ENCODE measurements around the gene SSC5D. TPM values are rescaled to one million over a fixed set of nuclear protein-coding genes. Genes with fewer than 3 reads are reported as not detected.
A peak's percentile ranks its signal among the peaks of the same experiment; 100 is the strongest.
"Not testable (repeated sequence)": the region's sequence is repeated elsewhere in the genome, so short reads cannot be mapped to it uniquely, and the experiment has no call there.

Gene SSC5D
- total RNA-seq, 1 donor from 2014 or later = 34.5 TPM

DNA sequence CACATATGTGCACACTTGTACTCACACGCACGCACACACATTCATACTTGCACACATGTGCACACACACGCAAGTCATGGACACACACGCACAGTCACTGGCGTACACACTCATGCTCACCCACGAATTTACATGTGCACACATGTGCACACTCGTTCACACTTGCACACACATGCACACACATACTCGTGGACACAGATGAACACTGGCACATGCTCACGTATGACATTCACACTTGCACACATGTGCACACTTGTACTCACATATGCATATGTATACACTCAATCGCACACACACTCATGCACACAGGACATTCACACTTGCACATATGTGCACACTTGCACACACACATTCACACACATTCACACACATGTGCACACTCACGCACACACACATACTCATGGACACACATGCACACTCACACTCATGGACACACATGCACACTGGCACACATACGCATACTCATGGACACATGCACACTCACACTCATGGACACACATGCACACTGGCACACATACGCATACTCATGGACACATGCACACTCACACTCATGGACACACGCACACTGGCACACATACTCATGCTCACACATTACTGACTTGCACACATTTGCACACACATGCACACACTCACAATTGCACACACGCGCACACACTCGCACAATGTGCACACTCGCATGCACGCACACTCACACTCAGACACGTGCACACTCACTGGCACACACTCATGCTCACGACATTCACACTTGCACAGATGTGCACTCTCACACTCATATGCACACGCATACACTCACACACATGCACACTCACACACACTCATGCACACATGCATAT is 39.2 kb downstream of the SSC5D start:
- TF ChIP-seq, protein P1, sequence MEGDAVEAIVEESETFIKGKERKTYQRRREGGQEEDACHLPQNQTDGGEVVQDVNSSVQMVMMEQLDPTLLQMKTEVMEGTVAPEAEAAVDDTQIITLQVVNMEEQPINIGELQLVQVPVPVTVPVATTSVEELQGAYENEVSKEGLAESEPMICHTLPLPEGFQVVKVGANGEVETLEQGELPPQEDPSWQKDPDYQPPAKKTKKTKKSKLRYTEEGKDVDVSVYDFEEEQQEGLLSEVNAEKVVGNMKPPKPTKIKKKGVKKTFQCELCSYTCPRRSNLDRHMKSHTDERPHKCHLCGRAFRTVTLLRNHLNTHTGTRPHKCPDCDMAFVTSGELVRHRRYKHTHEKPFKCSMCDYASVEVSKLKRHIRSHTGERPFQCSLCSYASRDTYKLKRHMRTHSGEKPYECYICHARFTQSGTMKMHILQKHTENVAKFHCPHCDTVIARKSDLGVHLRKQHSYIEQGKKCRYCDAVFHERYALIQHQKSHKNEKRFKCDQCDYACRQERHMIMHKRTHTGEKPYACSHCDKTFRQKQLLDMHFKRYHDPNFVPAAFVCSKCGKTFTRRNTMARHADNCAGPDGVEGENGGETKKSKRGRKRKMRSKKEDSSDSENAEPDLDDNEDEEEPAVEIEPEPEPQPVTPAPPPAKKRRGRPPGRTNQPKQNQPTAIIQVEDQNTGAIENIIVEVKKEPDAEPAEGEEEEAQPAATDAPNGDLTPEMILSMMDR (IDR thresholded peaks at IDR 0.05) = no peak
- Mint-ChIP-seq H3K27me3 (ENCODE audit: low read depth) (no peaks in the 10 kb centered on the region), H3K27ac (ENCODE audit: unreplicated experiment) (no peak overlapping the region), H3K36me3 (ENCODE audit: low read depth) (no peaks in the 10 kb centered on the region), H3K4me3 (ENCODE audit: unreplicated experiment) (no peak overlapping the region), H3K4me1 (ENCODE audit: low read depth) (peaks cover 3% of the 10 kb centered on the region), H3K9me3 (ENCODE audit: low read depth) (no peaks in the 10 kb centered on the region)
- DNase-seq (ENCODE audit: low spot score) = no peak

DNA sequence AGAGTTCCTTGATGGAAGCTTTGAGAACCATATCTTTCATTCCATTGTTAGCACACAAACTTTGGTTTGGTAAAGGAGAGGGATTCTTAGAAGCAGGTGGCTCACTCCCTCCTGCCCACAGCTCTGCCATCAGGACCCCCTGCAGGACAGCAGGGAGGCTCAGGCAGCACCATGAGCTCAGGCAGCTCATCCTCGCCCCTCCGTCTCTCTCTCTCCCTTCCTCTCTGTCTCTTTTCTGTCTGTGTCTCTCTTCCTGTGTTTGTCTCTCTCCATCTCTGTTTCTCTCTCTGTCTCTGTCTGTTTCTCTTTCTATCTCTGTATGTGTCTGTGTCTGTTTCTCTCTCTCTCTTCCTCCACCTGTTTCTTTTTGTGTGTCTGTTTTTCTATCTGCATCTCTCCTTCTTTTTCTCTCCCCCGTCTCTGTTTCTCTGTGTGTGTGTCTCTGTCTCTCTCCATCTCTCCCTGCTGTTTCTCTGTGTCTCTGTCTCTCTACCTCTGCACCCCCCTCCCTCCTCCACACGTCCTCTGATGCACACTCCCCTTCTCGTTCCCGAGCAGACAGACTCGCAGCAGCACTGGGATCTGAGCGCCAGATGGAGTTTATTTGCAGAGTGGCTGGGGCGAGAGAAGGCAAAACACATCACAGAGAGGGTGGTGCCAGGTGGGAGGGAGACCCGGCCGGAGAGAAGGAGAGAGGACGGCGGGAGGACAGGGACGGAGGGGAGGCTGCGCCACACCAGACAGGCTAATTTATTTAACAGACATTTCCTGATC is 40.0 kb downstream of the SSC5D start:
- Mint-ChIP-seq H3K4me1 (ENCODE audit: low read depth) (peaks cover 3% of the 10 kb centered on the region), H3K27ac (ENCODE audit: unreplicated experiment) (no peak overlapping the region), H3K9me3 (ENCODE audit: low read depth) (no peaks in the 10 kb centered on the region), H3K27me3 (ENCODE audit: low read depth) (no peaks in the 10 kb centered on the region), H3K4me3 (ENCODE audit: unreplicated experiment) (no peak overlapping the region), H3K36me3 (ENCODE audit: low read depth) (no peaks in the 10 kb centered on the region)
- no peak for DNase-seq (ENCODE audit: low spot score)
- TF ChIP-seq, protein P1 (IDR thresholded peaks at IDR 0.05) = peak; percentile 57

DNA sequence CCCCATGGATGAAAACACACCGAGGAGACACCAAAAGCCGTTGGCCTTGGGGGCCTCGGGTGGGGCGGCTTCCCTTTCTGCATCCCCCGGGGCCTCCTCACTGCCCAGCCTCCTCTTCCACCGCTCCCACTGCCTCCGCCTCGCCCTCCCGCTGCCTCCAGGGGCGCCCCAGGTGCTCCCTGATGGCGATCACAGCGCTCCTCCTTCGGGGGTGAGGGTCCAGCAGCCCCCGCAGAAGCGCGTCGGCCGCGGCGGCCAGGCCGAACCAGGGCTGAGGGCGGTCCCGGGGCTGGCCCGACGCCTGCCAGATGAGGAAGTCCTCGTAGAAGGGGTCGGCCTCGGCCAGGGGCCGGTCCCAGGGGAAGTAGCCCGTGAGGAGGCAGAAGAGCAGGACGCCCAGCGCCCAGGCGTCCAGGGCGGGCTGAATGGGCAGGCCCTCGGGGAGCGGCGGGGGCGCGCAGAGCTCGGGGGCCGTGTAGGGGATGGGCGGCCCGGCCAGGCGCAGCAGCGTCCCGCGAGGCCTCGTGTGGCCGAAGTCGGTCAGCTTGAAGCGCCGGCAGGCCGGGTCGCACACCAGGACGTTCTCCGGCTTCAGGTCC is 41.5 kb downstream of the SSC5D start:
- Mint-ChIP-seq H3K36me3 (ENCODE audit: low read depth) (no peaks in the 10 kb centered on the region), H3K4me3 (ENCODE audit: unreplicated experiment) (no peak overlapping the region), H3K27me3 (ENCODE audit: low read depth) (no peaks in the 10 kb centered on the region), H3K4me1 (ENCODE audit: low read depth) (peaks cover 3% of the 10 kb centered on the region), H3K27ac (ENCODE audit: unreplicated experiment) (no peak overlapping the region), H3K9me3 (ENCODE audit: low read depth) (no peaks in the 10 kb centered on the region)
- DNase-seq (ENCODE audit: low spot score) = no peak
- TF ChIP-seq, protein P1 (IDR thresholded peaks at IDR 0.05) = no peak

GRCh38 chr19:55530996-55531395 is 42.8 kb downstream of the SSC5D start:
- H3K4me1 Mint-ChIP-seq (ENCODE audit: low read depth) = no peaks in the 10 kb centered on the region
- no peaks in the 10 kb centered on the region for H3K27me3 Mint-ChIP-seq (ENCODE audit: low read depth)
- DNase-seq (ENCODE audit: low spot score) = no peak
- H3K9me3 Mint-ChIP-seq (ENCODE audit: low read depth) = no peaks in the 10 kb centered on the region
- TF ChIP-seq, protein P1 (IDR thresholded peaks at IDR 0.05) = no peak
- no peaks in the 10 kb centered on the region for H3K36me3 Mint-ChIP-seq (ENCODE audit: low read depth)
- H3K27ac Mint-ChIP-seq (ENCODE audit: unreplicated experiment) = no peak overlapping the region
- H3K4me3 Mint-ChIP-seq (ENCODE audit: unreplicated experiment) = no peak overlapping the region

DNA sequence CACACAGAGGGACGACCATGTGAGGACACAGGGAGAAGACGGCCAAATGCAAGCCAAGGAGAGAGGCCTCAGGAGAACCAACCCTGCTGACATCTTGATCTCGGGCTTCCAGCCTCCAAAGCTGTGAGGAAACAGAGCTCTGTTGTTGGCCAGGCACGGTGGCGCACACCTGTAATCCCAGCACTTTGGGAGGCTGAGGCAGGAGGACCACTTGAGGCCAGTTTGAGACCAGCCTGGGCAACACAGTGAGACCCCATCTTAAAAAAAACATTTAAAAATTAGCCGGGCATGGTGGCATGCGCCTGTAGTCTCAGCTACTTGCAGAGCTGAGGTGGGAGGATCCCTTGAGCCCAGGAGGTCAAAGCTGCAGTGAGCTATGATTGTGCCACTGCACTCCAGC is 46.0 kb downstream of the SSC5D start:
- DNase-seq (ENCODE audit: low spot score); H3K27ac Mint-ChIP-seq (ENCODE audit: unreplicated experiment); H3K4me3 Mint-ChIP-seq (ENCODE audit: unreplicated experiment); H3K9me3 Mint-ChIP-seq (ENCODE audit: low read depth); H3K27me3 Mint-ChIP-seq (ENCODE audit: low read depth); H3K36me3 Mint-ChIP-seq (ENCODE audit: low read depth); H3K4me1 Mint-ChIP-seq (ENCODE audit: low read depth): not testable (repeated sequence)

Data from chondrocyte (in vitro differentiated cells).